GM12801 (cell line): ENCODE data around the gene CFI.

Experiments used
- TF ChIP-seq, protein P1 (sequence below): IDR thresholded peaks from one replicate; pipeline ENCODE4 v1.5.1; 2011; ENCODE audit warnings: control low read depth; ENCODE audit not compliant: insufficient read length; ENCODE audit errors: extremely low read depth

Gene CFI

DNA sequence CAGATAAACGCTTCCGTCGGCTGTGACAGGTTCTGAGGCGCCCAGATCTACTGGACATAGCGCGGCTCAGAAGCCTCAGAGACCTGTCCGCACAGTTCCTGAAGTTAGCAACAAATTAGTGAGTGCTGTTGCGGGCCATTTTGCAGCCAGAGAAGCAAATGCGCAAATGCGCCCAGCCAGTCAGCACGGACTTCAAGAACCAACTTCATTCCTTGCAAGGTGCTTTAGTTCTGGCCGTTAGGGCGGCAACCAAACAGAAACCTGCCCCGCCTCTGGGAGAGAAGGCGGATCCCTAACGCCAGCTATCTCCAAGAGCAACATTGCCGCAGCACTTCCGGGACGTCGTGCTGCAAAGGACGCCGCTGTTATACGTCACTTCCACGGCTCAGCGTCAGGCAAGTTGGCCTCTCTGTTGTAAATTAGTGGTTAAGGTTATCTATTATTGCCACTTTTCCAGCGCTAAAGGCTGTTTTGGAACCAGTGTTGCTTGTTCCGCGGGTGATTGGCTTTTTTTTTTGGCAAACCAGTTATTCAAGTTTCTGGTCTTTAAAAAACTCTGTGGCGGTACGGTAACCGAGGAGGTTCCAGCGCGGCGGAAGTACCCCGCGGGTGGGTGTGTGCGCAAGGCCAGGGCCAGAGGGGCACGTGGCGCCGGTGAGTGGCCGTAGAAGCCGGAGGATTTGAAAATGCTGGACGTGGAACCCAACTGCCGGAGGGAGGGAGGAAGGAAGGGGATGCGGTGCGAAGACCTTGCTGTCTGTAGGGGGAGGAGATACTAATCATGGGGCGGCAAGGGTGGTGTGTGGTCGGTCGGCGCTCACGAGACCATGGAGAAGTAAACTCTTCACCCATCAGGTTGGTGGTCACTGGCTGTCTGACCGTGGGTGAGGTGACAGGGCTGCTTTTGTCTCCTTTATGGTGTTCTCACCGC is 13.6 kb upstream of the CFI start, which contains the start of gene GAR1:
Gene GAR1 (plus strand): TSS at position 612 of the 931 bp plus-strand sequence. CDS start 403 bp downstream, outside the sequence.
- TF ChIP-seq, protein P1, sequence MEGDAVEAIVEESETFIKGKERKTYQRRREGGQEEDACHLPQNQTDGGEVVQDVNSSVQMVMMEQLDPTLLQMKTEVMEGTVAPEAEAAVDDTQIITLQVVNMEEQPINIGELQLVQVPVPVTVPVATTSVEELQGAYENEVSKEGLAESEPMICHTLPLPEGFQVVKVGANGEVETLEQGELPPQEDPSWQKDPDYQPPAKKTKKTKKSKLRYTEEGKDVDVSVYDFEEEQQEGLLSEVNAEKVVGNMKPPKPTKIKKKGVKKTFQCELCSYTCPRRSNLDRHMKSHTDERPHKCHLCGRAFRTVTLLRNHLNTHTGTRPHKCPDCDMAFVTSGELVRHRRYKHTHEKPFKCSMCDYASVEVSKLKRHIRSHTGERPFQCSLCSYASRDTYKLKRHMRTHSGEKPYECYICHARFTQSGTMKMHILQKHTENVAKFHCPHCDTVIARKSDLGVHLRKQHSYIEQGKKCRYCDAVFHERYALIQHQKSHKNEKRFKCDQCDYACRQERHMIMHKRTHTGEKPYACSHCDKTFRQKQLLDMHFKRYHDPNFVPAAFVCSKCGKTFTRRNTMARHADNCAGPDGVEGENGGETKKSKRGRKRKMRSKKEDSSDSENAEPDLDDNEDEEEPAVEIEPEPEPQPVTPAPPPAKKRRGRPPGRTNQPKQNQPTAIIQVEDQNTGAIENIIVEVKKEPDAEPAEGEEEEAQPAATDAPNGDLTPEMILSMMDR: no peak

DNA sequence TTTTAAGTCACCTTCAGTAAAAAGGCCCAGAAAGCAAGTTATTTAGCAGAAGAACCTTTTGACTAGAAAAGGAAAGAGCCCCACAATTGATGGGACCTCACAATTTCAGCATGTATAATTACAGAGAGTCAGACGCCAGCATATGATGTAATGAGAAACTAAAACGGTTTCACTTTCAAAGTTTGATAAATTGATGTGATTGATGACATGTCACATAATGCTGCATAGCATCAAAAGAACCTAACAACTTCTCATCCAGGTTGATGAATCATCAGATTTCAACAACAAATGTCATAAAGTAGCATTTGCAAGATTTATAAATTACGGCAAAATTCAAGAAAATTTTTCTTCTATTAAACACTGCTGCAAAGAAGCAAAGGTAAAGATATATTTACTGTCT is 9.9 kb upstream of the CFI start:
- TF ChIP-seq, protein P1: no peak

DNA sequence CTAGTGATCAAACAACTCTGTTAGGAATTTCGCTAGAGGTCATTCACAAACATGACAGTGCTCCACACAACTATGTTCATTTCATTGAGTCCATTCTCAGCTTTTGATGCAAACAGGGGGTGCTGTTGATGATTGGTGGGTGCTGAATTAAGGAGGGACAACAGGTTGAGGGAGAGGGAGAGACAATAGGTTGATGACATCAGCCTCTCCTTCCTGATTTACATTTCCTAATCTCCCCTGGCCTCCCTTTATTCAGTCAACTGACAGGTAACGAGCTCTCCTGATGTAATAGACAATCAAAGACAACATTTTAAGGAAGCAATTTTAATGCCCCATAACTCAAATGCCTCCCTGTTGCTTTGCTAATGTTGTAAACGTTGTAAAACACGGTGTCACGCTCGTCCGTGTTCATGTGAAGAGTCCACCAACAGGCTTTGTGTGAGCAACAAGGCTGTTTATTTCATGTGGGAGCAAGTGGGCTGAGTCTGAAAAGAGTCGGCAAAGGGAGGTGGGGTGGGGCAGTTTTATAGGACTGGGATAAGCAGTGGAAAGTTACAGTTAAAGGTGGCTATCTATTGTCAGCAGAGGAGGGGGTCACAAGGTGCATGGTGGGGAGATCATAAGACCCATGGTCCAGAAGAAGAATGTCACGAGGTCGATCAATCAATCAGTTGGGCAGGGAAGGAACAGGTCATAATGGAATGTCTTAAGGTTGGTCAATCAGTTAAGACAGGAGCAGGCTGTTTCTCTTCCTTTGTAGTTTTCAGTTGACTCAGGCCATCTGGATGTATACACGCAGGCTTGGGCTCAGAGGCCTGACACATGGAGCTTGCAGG is 9.0 kb upstream of the CFI start:
- TF ChIP-seq, protein P1: no peak

DNA sequence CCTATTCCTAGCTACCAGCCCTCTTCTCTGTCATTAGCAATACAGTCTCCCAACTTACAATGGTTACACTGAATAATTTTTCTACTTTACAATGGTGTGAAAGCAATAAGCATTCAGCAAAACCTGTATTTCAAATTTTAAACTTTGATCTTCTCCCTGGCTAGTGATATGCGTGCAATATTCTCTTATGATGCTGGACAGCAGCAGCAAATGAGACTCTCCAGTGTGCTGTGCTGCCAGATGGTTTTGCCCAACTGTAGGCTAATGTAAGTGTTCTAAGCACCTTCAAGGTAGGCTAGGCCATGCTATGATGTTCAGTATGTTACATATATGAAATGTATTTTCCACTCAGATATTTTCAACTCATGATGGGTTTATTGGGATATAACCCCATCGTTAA is 7.9 kb upstream of the CFI start:
- TF ChIP-seq, protein P1: no peak

DNA sequence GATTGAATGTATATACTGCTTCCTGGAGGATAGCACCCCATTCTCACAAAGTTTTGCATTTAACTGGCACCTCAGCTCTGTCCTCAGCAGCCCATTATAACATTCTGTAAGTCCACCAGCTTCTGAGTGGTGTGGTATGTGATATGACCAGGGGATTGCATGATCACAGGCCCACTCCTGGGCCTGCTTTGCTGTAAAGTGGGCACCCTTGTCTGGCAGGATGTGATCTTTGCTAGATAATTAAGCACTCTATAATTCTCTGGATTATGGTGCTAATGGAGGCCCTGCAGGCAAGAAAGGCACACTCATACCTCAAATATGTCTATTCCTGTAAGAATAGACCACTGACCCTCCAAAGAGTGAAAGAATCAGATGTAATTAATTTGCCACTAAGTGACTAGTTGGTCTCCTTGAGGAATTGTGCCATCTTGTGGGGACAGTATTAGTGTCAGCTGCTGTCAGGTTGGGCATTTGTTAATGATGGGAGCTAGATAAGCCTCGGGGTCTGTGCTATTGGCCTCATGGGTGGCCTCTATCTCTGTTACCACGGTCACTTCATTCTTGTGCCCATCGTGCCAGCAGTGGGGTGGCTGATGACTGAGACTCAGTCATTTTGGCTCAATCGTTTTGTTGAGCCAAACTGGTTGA is 2.2 kb upstream of the CFI start:
- TF ChIP-seq, protein P1: no peak

DNA sequence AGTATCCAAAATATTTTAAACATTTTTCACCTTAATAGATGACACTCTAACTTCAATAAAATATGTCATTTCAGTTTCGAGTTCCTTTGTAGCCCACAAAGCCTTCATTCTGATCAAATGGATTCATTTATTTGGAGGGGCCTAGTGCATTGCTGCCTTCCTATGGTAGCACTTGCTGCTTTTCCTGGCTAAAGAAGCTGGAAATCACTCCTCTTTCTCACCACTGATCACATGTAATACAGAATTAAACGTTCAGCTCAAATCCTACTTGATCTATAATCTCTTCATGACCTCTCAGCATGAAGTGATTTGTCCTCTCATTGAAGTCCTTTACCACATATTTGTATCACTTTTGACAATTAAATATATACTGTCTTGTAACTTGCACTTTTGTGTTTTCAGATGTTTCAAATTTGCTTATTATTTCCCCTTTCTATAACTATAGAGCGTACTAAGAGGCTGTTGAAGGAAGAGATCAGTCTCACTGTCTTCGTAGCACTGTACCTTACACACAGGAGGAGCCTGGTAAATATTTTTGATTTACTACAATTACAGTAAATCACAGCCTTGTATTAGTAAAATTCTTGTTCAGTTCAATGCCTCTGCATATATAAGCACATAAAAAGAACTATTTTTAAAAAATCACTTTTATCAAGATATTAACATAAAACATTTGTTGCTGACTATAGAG is 555 bp downstream of the CFI start:
- TF ChIP-seq, protein P1: no peak

DNA sequence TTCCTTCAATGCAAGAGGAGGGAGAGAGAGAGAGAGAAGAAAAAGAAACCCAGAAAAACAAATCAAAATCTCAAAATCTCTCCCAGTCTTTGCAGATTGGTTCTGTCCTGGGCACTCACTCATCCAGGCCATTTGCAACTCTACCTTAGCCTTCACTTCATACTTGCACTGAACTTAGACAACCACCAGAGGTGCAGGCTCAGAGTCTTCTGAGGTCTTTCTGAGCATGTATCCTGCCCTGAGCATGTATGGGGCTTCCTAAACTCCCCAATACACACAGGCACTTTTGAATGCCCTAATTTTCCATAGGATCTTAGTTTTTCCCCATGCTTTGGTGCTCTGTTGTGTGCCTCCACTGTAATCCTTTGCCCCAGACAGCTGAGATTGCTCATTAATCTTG is 2.9 kb downstream of the CFI start:
- TF ChIP-seq, protein P1: no peak
